Naive thymus-derived CD8-positive, alpha-beta T cell (primary cell): ENCODE results near the gene TASOR. TPM values are rescaled to one million over a fixed set of nuclear protein-coding genes. Genes with fewer than 3 reads are reported as not detected.
"Not testable (repeated sequence)": the region's sequence is repeated elsewhere in the genome, so short reads cannot be mapped to it uniquely, and the experiment has no call there.

Experiments
- ATAC-seq, 2 donors: fragments of 150-1000 bp; cut with Tn5 transposase in 1 of 2; sonication (Bioruptor Pico), chemical (Tn5 transposase) in 1 of 2; 1 replicate in 1 of 2; 2 replicates in 1 of 2; pipeline ENCODE4 v1.10.0; 2021; ENCODE audit warnings: mild to moderate bottlenecking in 2 of 2, moderate library complexity in 2 of 2
- POLR2A ChIA-PET: fragments of 350-600 bp; sonication (Branson Sonifier 250); formaldehyde crosslinking; loops from one replicate; lab custom pipeline; 2021; ENCODE audit warnings: antibody characterized with exemption; lab: Charles Lee
- DNase-seq, 10 donors: peaks; one replicate each; pipeline versions ENCODE4 v3.0.0 to v3.0.0-alpha.2; 2020 to 2022
- H3K27ac Mint-ChIP-seq, 10 donors: one replicate each; pipeline ENCODE4 v1.8.0; 2020 to 2022; ENCODE audit warnings: mild to moderate bottlenecking in 10 of 10, mixed read lengths in 10 of 10, moderate library complexity in 4 of 10, inconsistent platforms in 1 of 10
- H3K27me3 Mint-ChIP-seq, 5 donors: one replicate each; pipeline ENCODE4 v1.8.0; 2021 to 2022; ENCODE audit warnings: mixed read lengths in 5 of 5
- H3K36me3 Mint-ChIP-seq, 3 donors: one replicate each; pipeline ENCODE4 v1.8.0; 2020 to 2022; ENCODE audit warnings: mixed read lengths in 3 of 3, mild to moderate bottlenecking in 2 of 3, inconsistent platforms in 1 of 3
- H3K4me1 Mint-ChIP-seq, 4 donors: one replicate each; pipeline ENCODE4 v1.8.0; 2021 to 2022; ENCODE audit warnings: mixed read lengths in 4 of 4
- H3K4me3 Mint-ChIP-seq, 10 donors: one replicate each; pipeline ENCODE4 v1.8.0; 2020 to 2022; ENCODE audit warnings: mild to moderate bottlenecking in 10 of 10, mixed read lengths in 10 of 10, moderate library complexity in 6 of 10, inconsistent platforms in 1 of 10
- H3K9me3 Mint-ChIP-seq, 9 donors: one replicate each; pipeline ENCODE4 v1.8.0; 2020 to 2022; ENCODE audit warnings: mixed read lengths in 9 of 9, mild to moderate bottlenecking in 3 of 9, inconsistent platforms in 1 of 9, moderate library complexity in 1 of 9
- polyA plus RNA-seq, 3 donors: library from polyadenylated mRNA; unstranded; fragments of 300-500 nt; fragmentation: Illumina TruSeq; gene quantifications; one replicate each; pipeline ENCODE4 v1.2.3, GENCODE V29; 2021
- total RNA-seq, 8 experiments: library from RNA in 2 of 8; stranded (reverse) in 2 of 8; gene quantifications; one replicate each; pipeline ENCODE4 v1.2.3 and lab custom pipeline; 2021 to 2026

Gene TASOR
- total and polyA plus RNA-seq, 5 experiments from 2014 or later, result 25.1 to 103 (median 32.0) TPM

GRCh38 chr3:56700151-56700550, 17.1 kb upstream of the TASOR start:
- H3K27me3 Mint-ChIP-seq, result no peaks in the 10 kb centered on the region
- H3K4me3 Mint-ChIP-seq, result no peak overlapping the region
- H3K36me3 Mint-ChIP-seq, result no peaks in the 10 kb centered on the region
- H3K27ac Mint-ChIP-seq, result peak overlapping the region in 7 of 10 donors; percentile 9 to 80 (median 12)
- ATAC-seq, result no peak
- peaks cover 23 to 46% (median 37%) of the 10 kb centered on the region in 4 donors for H3K4me1 Mint-ChIP-seq
- no peaks in the 10 kb centered on the region for H3K9me3 Mint-ChIP-seq
- POLR2A ChIA-PET, result interaction anchor here (0.9 to 1.6 kb wide), 3 partner anchors 18 to 289 kb away, joined by 3 to 6 read pairs (median 5); partner anchors contain the start of genes ARHGEF3 and TASOR
- DNase-seq, result no peak

GRCh38 chr3:56694867-56695683, 12.0 kb upstream of the TASOR start:
- peak; percentile 67 to 81 for ATAC-seq
- Mint-ChIP-seq H3K9me3 (no peaks in the 10 kb centered on the region), H3K4me3 (peak overlapping the region in 9 of 10 donors; percentile 1 to 90 (median 30)), H3K27me3 (no peaks in the 10 kb centered on the region), H3K4me1 (peaks cover 29 to 51% (median 49%) of the 10 kb centered on the region in 4 donors), H3K27ac (peak overlapping the region; percentile 50 to 91 (median 87)), H3K36me3 (no peaks in the 10 kb centered on the region)
- peak in 4 of 10 donors; percentile 23 to 69 (median 62) for DNase-seq
- POLR2A ChIA-PET, result interaction anchor here (0.7 to 4.4 kb wide), 10 partner anchors 12 to 227 kb away, joined by 3 to 48 read pairs (median 4); partner anchors contain the start of genes ARHGEF3, CCDC66 and TASOR

- no peak for ATAC-seq
- H3K4me3 Mint-ChIP-seq, result peak overlapping the region in 9 of 10 donors; percentile 39 to 90 (median 84)
- no peaks in the 10 kb centered on the region for H3K36me3 Mint-ChIP-seq
- H3K9me3 Mint-ChIP-seq, result no peaks in the 10 kb centered on the region
- no peak for DNase-seq
- H3K27me3 Mint-ChIP-seq, result no peaks in the 10 kb centered on the region
- H3K4me1 Mint-ChIP-seq, result peaks cover 26 to 47% (median 46%) of the 10 kb centered on the region in 4 donors
- POLR2A ChIA-PET, result interaction anchor here (0.9 to 4.4 kb wide), 5 partner anchors 9 to 137 kb away, joined by 4 to 48 read pairs (median 7); partner anchors contain the start of genes ARHGEF3, CCDC66 and TASOR
- H3K27ac Mint-ChIP-seq, result peak overlapping the region; percentile 56 to 94 (median 86)
These were observed 10.7 kb upstream of the TASOR start for GRCh38 chr3:56693750-56694149.

- POLR2A ChIA-PET, result interaction anchor here (0.7 to 4.4 kb wide), 7 partner anchors 9 to 136 kb away, joined by 3 to 48 read pairs (median 4); partner anchors contain the start of genes ARHGEF3, CCDC66 and TASOR
- ATAC-seq, result peak; percentile 81 to 88
- DNase-seq, result peak in 8 of 10 donors; percentile 30 to 75 (median 61)
- Mint-ChIP-seq H3K4me3 (peak overlapping the region; percentile 66 to 91 (median 87)), H3K4me1 (peaks cover 26 to 53% (median 46%) of the 10 kb centered on the region in 4 donors), H3K27ac (peak overlapping the region; percentile 79 to 94 (median 86))
- not testable (repeated sequence) for H3K9me3 Mint-ChIP-seq, H3K36me3 Mint-ChIP-seq, H3K27me3 Mint-ChIP-seq
These were observed 9.7 kb upstream of the TASOR start for GRCh38 chr3:56692520-56693433.

- DNase-seq, H3K36me3 Mint-ChIP-seq, H3K27me3 Mint-ChIP-seq, H3K9me3 Mint-ChIP-seq, ATAC-seq: not testable (repeated sequence)
- H3K4me1 Mint-ChIP-seq, result peaks cover 26 to 53% (median 46%) of the 10 kb centered on the region in 4 donors
- H3K4me3 Mint-ChIP-seq, result peak overlapping the region in 1 of 10 donors; percentile 66
- H3K27ac Mint-ChIP-seq, result peak overlapping the region in 4 of 10 donors; percentile 79 to 90 (median 84)
- POLR2A ChIA-PET, result interaction anchor here (0.9 to 4.4 kb wide), 4 partner anchors 9 to 135 kb away, joined by 3 to 48 read pairs (median 15); partner anchors contain the start of genes ARHGEF3, CCDC66 and TASOR
These were observed 8.9 kb upstream of the TASOR start for GRCh38 chr3:56692001-56692365.

- Mint-ChIP-seq H3K4me1 (peaks cover 24 to 48% (median 41%) of the 10 kb centered on the region in 4 donors), H3K9me3 (no peaks in the 10 kb centered on the region), H3K27me3 (no peaks in the 10 kb centered on the region), H3K36me3 (no peaks in the 10 kb centered on the region), H3K4me3 (peak overlapping the region in 5 of 10 donors; percentile 4 to 36 (median 18)), H3K27ac (peak overlapping the region in 4 of 10 donors; percentile 22 to 74 (median 36))
- POLR2A ChIA-PET, result interaction anchor here (0.7 to 4.4 kb wide), 6 partner anchors 8 to 175 kb away, joined by 3 to 48 read pairs (median 4); partner anchors contain the start of genes CCDC66 and TASOR
- no peak for ATAC-seq
- DNase-seq, result no peak
These were observed 8.3 kb upstream of the TASOR start for GRCh38 chr3:56691165-56692000.

GRCh38 chr3:56689303-56689702, 6.2 kb upstream of the TASOR start:
- no peak for DNase-seq
- Mint-ChIP-seq H3K36me3 (peaks cover 0 to 3% (median 0%) of the 10 kb centered on the region in 3 donors), H3K27me3 (no peaks in the 10 kb centered on the region), H3K9me3 (no peaks in the 10 kb centered on the region), H3K4me3 (no peak overlapping the region), H3K27ac (no peak overlapping the region), H3K4me1 (peaks cover 15 to 29% (median 22%) of the 10 kb centered on the region in 4 donors)
- POLR2A ChIA-PET, result no interaction called here
- no peak for ATAC-seq

- Mint-ChIP-seq H3K36me3 (peaks cover 0 to 3% (median 0%) of the 10 kb centered on the region in 3 donors), H3K27ac (no peak overlapping the region), H3K27me3 (no peaks in the 10 kb centered on the region), H3K4me1 (peaks cover 7 to 18% (median 12%) of the 10 kb centered on the region in 4 donors), H3K9me3 (no peaks in the 10 kb centered on the region), H3K4me3 (no peak overlapping the region)
- DNase-seq, result no peak
- ATAC-seq, result no peak
- POLR2A ChIA-PET, result interaction anchor here (0.7 to 1.1 kb wide), 2 partner anchors 198 to 386 kb away, joined by 3 read pairs; no protein-coding TSS in a partner anchor
These were observed 5.1 kb upstream of the TASOR start for GRCh38 chr3:56688191-56688590.

GRCh38 chr3:56684029-56684428, 964 bp upstream of the TASOR start:
- POLR2A ChIA-PET, result interaction anchor here (1.6 to 3.2 kb wide), 2 partner anchors 9 to 117 kb away, joined by 5 to 48 read pairs; partner anchors contain the start of gene ARHGEF3
- ATAC-seq (no peak), DNase-seq (no peak)
- H3K27ac Mint-ChIP-seq, result peak overlapping the region; percentile 28 to 93 (median 83)
- peaks cover 0 to 15% (median 12%) of the 10 kb centered on the region in 3 donors for H3K36me3 Mint-ChIP-seq
- no peaks in the 10 kb centered on the region for H3K9me3 Mint-ChIP-seq
- H3K4me3 Mint-ChIP-seq, result peak overlapping the region; percentile 51 to 98 (median 68)
- no peaks in the 10 kb centered on the region for H3K27me3 Mint-ChIP-seq
- peaks cover 5 to 39% (median 20%) of the 10 kb centered on the region in 4 donors for H3K4me1 Mint-ChIP-seq

- peaks cover 4 to 24% (median 21%) of the 10 kb centered on the region in 3 donors for H3K36me3 Mint-ChIP-seq
- peaks cover 12 to 46% (median 32%) of the 10 kb centered on the region in 4 donors for H3K4me1 Mint-ChIP-seq
- no peaks in the 10 kb centered on the region for H3K9me3 Mint-ChIP-seq
- peak overlapping the region; percentile 87 to 99 (median 97) for H3K27ac Mint-ChIP-seq
- DNase-seq, result peak; percentile 64 to 89 (median 73)
- POLR2A ChIA-PET, result interaction anchor here (0.5 to 3.2 kb wide), 28 partner anchors 8 to 885 kb away, joined by 3 to 48 read pairs (median 4); partner anchors contain the start of genes ARHGEF3 and CCDC66
- peak overlapping the region; percentile 87 to 98 (median 94) for H3K4me3 Mint-ChIP-seq
- H3K27me3 Mint-ChIP-seq, result no peaks in the 10 kb centered on the region
- peak; percentile 75 to 76 for ATAC-seq
These were observed 473 bp downstream of the TASOR start for GRCh38 chr3:56682462-56683121.
